HCEC 1CT (cell line): ENCODE measurements around the gene RALB.
"Not testable (repeated sequence)": the region's sequence is repeated elsewhere in the genome, so short reads cannot be mapped to it uniquely, and the experiment has no call there.

Experiments
- DNase-seq: peaks from one replicate; pipeline ENCODE4 v3.0.0-alpha.2; 2017

The RALB gene

DNA sequence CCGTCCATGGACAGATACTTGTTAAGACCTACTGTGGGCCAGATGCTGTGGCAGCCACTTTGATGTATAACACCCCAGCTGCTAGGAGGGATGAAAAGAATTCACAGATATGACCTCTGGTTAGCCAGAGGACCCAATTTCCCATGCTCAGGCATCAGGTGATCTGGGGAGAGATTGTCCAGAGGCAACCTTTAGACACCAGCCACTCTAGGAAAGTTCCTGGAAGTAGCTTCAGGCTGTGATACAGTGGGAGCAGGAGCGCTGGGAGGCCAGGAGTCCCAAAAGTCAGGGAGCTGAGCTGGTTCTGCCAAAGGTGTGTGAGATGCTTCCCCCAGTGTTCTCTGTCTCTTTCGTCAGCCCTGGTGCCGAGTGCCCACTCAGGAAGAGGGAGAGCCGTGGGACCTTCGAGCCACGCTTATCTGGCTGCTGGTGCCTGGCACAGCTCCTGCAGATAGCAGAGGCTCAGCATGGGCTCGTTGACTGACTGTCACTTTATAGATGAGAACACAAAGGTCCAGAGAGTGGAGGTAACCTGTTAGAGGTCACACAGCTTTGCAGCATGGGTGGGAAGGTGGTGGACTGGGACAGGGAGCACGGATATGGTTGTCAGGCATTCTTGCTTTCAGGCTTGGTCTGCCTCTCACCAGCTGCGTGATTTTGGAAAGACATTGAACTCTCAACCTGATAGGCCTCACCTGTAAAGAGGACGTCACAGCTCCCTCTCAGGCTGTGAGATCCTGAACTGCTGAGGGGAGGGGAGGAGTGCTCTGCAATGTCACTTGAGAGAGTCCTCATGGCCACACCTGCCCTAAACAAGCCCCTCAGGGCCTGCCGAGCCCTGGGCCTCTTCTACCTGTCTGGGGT, 7.8 kb upstream of the RALB start:
- DNase-seq: no peak

GRCh38 chr2:120245520-120246332, 6.9 kb upstream of the RALB start:
- no peak for DNase-seq

DNA sequence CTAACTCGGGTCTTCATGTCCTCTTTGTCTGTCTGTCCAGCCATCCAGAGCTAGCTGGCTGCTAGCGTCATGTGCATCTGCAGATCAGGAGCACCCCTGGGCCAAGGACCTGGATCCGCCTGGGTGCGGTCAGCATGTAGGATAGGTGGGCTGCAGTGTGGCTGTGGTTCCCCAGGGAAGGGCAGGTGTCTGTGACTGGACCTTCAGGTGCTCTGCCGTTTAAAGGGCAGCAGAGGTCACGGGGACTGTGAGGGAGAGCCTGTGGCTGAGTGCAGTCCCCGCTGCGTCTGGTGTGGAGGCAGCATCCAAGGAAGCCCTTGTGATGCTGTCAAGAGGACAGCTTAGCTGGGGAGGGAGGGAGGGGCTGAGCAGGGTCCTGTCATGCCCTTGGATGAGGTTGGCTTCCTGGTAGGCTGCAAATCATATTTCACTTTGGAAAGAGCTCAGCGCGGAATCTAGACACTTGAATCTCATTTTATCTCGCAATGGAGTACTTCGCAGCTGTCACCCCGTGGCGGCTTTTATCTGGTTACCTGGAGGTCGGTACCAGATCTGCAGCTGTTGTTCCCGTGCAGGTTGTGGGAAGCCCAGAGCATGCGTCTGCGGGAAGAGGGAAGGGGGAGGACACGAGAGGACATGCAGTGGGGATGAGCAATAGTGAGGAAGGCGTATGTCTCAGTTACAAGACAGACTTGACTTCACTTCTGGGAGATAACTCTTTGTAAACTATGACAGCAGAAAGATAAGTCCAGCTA, 5.9 kb upstream of the RALB start:
- no peak for DNase-seq

GRCh38 chr2:120247851-120248250, 4.8 kb upstream of the RALB start:
- DNase-seq: no peak

GRCh38 chr2:120250640-120251039, 2.0 kb upstream of the RALB start:
- DNase-seq: no peak

GRCh38 chr2:120251078-120251477, 1.6 kb upstream of the RALB start:
- DNase-seq: no peak

DNA sequence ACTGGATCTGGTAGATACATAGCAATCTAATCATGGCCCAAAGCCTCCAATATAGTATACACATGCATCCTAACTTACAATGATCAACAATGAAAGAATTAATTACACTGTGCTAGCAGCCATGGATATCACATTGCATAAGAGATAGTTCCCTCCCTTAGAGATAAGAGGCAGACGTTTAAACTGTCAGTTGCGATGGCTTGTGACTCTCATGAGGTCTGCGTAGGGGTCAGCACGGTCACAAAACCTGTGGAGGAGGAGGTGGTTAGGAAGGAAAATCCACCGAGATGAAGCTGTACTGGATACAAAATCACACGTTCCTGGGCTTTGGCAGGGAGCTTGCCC, 800 bp upstream of the RALB start:
- DNase-seq: no peak

DNA sequence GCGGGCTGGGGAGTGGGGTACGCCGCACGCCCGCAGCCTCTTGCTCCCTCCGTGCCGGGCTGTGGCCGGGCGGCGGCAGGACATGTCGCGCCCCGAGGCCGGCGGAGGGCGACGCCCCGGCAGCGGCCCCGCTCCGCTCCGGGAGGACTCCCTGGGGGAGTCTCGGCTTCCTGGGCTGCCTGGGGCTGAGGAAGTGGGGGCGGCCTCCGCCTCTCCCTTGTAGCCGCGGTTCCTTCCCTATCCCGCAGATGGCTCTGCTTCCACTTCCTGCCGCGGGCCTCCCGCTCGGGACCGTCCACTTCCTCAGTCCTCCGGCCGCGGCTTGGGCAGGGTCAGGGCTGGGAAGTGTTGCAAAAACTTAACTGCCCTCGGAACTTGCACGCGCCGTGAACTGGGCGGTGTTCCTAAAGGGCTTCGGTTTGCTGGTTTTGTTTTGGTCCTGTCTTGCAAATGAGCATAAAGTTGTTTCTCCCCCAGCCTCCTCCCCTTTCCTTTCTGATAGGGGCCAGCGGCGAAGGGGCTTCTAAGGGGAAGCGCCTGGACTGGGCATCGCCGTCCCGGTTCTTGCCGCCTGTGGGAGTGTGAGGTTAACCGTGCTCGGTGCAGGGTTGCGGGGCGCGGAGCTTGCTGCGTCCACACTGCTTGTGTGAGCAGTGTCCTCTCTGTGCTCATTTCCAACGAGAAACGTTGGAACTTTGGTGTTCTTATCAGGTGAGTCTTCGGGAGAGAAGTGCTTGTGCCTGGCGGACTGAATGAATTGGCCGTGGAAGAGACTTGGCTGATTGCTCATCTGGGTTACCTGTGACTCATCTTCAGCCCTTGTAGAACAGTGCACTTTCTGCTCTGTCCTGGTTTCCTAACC, 600 bp downstream of the RALB start:
- DNase-seq: peak; percentile 89

- no peak for DNase-seq
These were observed 1.5 kb downstream of the RALB start for GRCh38 chr2:120254178-120254577.

DNA sequence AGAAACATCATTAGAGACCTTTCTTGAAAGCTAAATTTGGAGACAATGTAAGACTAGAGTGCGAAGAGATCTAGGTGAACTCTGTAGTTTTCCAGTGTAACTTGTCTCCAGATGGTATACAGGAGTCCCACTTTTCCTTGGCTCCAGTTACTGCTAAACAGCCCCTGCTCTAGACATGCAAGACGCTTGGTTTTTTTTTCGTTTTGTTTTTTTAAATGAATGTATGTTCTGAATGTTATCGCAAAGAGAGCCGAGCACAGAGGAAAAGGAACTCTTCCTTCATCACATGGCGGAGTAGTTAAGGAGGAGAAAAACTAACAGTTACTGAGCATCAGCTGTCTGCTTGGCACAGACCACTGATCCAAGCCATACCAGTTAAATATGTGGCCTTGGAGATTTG, 2.4 kb downstream of the RALB start:
- no peak for DNase-seq

DNA sequence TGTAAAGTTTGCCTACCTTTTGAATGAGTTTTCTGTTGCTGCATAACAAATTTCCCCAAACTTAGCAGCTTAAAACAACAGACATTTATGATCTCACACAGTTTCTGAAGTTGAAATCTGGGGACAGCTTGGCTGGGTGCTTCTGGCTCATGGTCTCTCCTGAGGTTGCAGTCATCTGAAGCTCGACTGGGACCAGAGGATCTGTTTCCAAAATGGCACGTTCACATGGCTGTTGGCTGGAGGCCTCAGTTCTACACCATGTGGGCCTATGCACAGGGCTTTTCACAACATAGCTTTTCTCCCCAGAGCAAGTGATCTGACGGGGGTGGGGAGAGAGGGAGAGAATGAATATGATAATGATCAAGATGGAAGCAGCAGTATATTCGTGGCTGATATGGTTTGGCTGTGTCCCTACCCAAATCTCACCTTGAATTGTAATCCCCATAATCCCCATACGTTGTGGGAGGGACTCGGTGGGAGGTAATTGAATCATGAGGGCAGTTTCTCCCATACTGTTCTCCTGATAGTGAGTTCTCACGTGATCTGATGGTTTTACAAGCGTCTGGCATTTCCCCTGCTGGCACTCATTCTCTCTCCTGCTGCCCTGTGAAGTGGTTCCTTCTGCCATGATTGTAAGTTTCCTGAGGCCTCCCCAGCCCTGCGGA, 3.5 kb downstream of the RALB start:
- no peak for DNase-seq

- DNase-seq: no peak
These were observed 4.0 kb downstream of the RALB start for GRCh38 chr2:120256651-120257000.

- DNase-seq: no peak
These were observed 4.9 kb downstream of the RALB start for GRCh38 chr2:120257522-120257921.

DNA sequence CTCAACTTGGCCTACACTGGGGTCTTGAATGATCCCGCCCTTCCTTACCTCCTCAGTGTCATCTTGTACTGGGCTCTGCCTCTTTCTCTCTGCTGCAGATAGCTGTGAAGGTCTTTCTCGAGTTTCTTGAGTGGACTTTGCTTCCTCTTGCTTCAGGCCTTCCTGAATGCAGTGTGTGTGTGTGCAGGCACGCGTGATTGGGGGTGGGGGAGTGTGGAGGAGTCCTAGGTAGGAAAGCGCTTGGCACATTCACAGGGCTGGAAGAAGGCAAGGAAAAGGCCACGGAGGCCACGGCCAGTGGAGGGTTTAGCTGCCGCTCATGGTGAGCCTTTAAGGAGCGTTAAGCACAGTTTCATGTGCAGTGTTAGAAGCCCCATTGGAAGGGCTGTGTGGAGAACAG, 5.5 kb downstream of the RALB start:
- DNase-seq: no peak

DNA sequence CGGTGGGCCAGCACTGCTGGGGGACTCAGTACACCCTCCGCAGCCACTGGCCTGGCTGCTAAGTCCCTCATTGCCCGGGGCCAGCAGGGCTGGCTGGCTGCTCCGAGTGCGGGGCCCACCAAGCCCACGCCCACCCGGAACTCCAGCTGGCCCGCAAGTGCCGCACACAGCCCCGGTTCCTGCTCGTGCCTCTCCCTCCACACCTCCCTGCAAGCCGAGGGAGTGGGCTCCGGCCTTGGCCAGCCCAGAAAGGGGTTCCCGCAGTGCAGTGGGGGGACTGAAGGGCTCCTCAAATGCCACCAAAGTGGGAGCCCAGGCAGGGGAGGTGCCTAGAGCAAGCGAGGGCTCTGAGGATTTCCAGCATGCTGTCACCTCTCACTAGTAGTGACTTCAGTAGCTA, 7.3 kb downstream of the RALB start:
- DNase-seq: not testable (repeated sequence)

DNA sequence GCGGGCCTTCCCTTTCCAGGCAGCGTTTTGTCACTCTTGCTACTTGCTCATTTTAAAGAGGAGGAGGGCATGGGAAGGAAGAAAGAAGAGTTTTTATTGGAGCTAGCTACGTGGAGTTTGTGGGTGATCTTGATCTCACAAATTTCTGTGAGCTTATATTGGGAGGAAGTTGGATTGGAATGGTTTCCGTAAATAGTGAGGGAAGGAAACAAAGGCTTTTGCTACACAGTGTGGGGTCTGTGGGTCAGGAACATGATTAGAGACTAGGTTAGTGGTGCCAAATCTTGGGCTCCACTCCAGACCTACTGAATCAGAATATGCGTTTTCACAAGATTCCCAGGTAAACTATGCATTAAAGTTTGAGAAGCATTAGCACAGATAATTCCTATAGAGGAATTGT, 8.1 kb downstream of the RALB start:
- DNase-seq: no peak

- no peak for DNase-seq
These were observed 8.8 kb downstream of the RALB start for GRCh38 chr2:120261387-120262006.

DNA sequence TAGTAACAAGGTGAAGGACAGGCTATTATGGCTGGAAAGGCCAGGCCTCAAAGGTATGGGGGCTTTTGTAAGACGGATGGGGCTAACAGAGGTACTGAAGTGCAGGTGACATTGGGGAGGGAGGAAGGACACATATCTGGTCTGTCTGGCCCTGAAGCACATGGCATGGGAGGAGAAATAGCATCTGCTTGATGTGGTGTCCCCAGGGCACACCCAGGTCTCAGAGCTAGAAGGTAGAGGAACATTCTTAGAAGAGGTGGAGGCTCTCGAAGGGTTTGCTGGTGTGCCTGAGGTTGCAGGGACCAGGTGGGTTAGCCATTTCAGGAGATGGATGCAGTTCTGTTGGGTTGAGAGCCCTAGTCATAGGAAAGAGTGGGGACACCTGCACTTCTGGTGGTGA, 9.5 kb downstream of the RALB start:
- DNase-seq: no peak

- no peak for DNase-seq
These were observed 10.2 kb downstream of the RALB start for GRCh38 chr2:120262761-120263428.

GRCh38 chr2:120265006-120265405, 12.4 kb downstream of the RALB start:
- no peak for DNase-seq

DNA sequence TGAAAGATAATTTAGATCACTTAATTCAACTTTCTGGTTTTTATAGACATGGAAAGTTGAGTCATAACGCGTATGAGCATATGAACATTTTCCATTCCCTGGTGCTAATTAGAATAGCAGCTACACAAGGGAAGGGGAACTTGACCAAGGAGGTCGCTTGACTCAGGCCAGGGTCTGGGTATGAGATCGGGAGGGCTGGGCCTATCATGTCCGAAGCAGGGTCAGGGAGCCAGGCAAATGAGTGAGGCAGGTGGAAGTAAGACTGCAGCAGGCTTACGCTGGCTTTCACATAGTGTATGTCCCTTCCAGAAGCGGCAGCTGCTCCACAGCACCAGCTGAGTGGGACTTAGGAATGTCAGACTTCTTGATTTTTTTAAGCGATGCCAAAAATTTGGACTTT, 14.7 kb downstream of the RALB start:
- DNase-seq: no peak
